ENCODE results near the gene GSS. TPM values are rescaled to one million over a fixed set of nuclear protein-coding genes. Genes with fewer than 3 reads are reported as not detected.

GSS gene
- total RNA-seq, 1 experiment from 2014 or later, result 95.9 TPM

DNA sequence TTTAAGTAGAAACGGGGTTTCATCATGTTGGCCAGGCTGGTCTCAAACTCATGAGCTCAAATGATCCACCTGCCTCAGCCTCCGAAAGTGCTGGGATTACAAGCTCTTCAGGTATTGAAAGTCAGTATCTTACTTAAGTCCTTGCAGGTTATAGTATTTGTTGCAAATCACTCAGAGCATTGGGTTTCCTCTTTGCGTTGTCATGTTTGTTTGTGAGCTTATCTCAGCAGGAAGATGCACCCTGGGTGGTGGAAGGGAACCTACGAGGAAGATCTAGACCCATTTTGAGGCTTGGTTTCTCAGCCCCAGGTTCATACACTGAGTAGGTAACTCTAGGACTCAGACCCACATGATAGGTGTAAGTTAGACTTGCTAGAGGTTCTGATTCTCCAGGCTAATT, 18.6 kb upstream of the GSS start:
- TF ChIP-seq EZH2phosphoT487 (IDR thresholded peaks at IDR 0.05; ENCODE audit: borderline replicate concordance, low read length) (no peak), EZH2 (IDR thresholded peaks at IDR 0.05; ENCODE audit: low read length, unreplicated experiment) (no peak), CTCF (conservative IDR thresholded peaks at IDR 0.05; ENCODE audit: low read depth, low read length) (no peak)
- no TSS peak for BruUV-seq (replicated peaks)
- H4K20me1 ChIP-seq (ENCODE audit: low read length), result no peaks in the 10 kb centered on the region
- H3F3A ChIP-seq (ENCODE audit: low read length, unreplicated experiment), result no peaks in the 10 kb centered on the region
- H2AFZ ChIP-seq (ENCODE audit: low read length), result no peak overlapping the region
- POLR2A ChIA-PET (ENCODE audit: unreplicated experiment), result interaction anchor here (0.7 kb wide), 1 partner anchor 22 kb away, joined by 36 read pairs; no protein-coding TSS in a partner anchor
- H3K9me2 ChIP-seq (replicated peaks; ENCODE audit: low read length), result no peaks in the 10 kb centered on the region
- no peaks in the 10 kb centered on the region for H3K9me3 ChIP-seq (ENCODE audit: low read length)
- CTCF ChIA-PET, result no interaction called here
- DNase-seq (no peak), ATAC-seq (no peak)
- no peak overlapping the region for H3K27ac ChIP-seq (ENCODE audit: low read length)
- no peaks in the 10 kb centered on the region for H3K4me1 ChIP-seq (ENCODE audit: insufficient read depth, low read length)
- H3K79me2 ChIP-seq (ENCODE audit: low read length), result no peaks in the 10 kb centered on the region
- no peaks in the 10 kb centered on the region for H3K27me3 ChIP-seq (ENCODE audit: low read length)
- no peaks in the 10 kb centered on the region for H3K36me3 ChIP-seq (ENCODE audit: low read depth, low read length)
- H3K9ac ChIP-seq (ENCODE audit: low read length), result no peak overlapping the region
- H3K4me2 ChIP-seq (ENCODE audit: low read length), result no peak overlapping the region
- intact Hi-C loops (cut with micrococcal nuclease), result no loop called here
- no peak overlapping the region for H3K4me3 ChIP-seq (ENCODE audit: low read length)

DNA sequence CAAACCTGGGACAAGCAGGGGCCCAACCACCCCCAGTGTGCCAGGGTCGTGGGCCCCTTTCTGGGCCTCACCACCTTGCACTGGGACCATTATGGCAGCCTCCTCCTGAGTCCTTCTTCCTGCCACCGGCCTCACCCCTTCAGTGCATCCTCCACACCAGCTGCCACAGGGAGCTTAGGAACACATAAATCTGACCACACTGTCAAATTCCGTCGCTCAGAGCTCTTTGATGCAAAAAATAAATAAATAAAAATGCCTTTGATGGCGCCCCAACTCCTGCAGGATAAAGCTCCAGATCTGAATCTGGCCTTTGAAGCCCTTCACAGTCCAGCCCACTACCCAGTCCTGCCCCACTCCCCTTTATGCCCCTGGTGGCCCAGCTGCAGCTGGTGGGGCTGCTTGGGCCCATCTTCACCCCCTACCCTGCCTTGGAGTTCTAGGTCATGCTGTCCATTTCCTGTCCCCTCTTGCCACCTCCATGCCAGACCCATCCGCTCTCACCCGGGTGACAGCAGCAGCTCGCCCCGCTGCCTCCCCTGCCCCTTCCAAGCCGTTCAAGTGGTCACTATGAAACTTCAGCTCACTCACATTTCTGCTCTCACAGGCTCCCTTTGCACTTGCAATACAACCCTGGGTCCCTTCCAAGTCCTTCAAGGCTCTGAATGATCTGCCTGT, 16.1 kb upstream of the GSS start:
- Histone ChIP-seq H3F3A (ENCODE audit: low read length, unreplicated experiment) (no peaks in the 10 kb centered on the region), H3K4me2 (ENCODE audit: low read length) (no peak overlapping the region), H3K36me3 (ENCODE audit: low read depth, low read length) (no peaks in the 10 kb centered on the region), H4K20me1 (ENCODE audit: low read length) (no peaks in the 10 kb centered on the region), H3K4me1 (ENCODE audit: insufficient read depth, low read length) (no peaks in the 10 kb centered on the region), H3K9me3 (ENCODE audit: low read length) (no peaks in the 10 kb centered on the region), H3K27ac (ENCODE audit: low read length) (no peak overlapping the region), H2AFZ (ENCODE audit: low read length) (no peak overlapping the region), H3K9ac (ENCODE audit: low read length) (no peak overlapping the region), H3K79me2 (ENCODE audit: low read length) (no peaks in the 10 kb centered on the region), H3K4me3 (ENCODE audit: low read length) (no peak overlapping the region), H3K9me2 (replicated peaks; ENCODE audit: low read length) (no peaks in the 10 kb centered on the region), H3K27me3 (ENCODE audit: low read length) (no peaks in the 10 kb centered on the region)
- no peak for ATAC-seq
- intact Hi-C loops (cut with micrococcal nuclease), result no loop called here
- ChIA-PET POLR2A (ENCODE audit: unreplicated experiment) (no interaction called here), CTCF (interaction anchor here (0.7 kb wide), 2 partner anchors 16 to 45 kb away, joined by 6 to 7 read pairs; no protein-coding TSS in a partner anchor)
- DNase-seq, result no peak
- no TSS peak for BruUV-seq (replicated peaks)
- TF ChIP-seq EZH2 (IDR thresholded peaks at IDR 0.05; ENCODE audit: low read length, unreplicated experiment), result no peak
- TF ChIP-seq EZH2phosphoT487 (IDR thresholded peaks at IDR 0.05; ENCODE audit: borderline replicate concordance, low read length), result no peak
- no peak for TF ChIP-seq CTCF (conservative IDR thresholded peaks at IDR 0.05; ENCODE audit: low read depth, low read length)

- Histone ChIP-seq H3K27ac (ENCODE audit: low read length) (no peak overlapping the region), H3K27me3 (ENCODE audit: low read length) (no peaks in the 10 kb centered on the region), H3K4me1 (ENCODE audit: insufficient read depth, low read length) (no peaks in the 10 kb centered on the region), H4K20me1 (ENCODE audit: low read length) (no peaks in the 10 kb centered on the region), H3K36me3 (ENCODE audit: low read depth, low read length) (no peaks in the 10 kb centered on the region), H3K4me2 (ENCODE audit: low read length) (no peak overlapping the region), H3K9me2 (replicated peaks; ENCODE audit: low read length) (no peaks in the 10 kb centered on the region), H2AFZ (ENCODE audit: low read length) (no peak overlapping the region), H3K79me2 (ENCODE audit: low read length) (no peaks in the 10 kb centered on the region), H3F3A (ENCODE audit: low read length, unreplicated experiment) (no peaks in the 10 kb centered on the region), H3K9me3 (ENCODE audit: low read length) (no peaks in the 10 kb centered on the region), H3K4me3 (ENCODE audit: low read length) (no peak overlapping the region), H3K9ac (ENCODE audit: low read length) (no peak overlapping the region)
- DNase-seq, result no peak
- no TSS peak for BruUV-seq (replicated peaks)
- intact Hi-C loops (cut with micrococcal nuclease), result no loop called here
- ChIA-PET CTCF (interaction anchor here (0.5 to 0.7 kb wide), 3 partner anchors 15 to 345 kb away, joined by 3 to 7 read pairs (median 6); no protein-coding TSS in a partner anchor), POLR2A (ENCODE audit: unreplicated experiment) (no interaction called here)
- ATAC-seq, result no peak
- no peak for TF ChIP-seq CTCF (conservative IDR thresholded peaks at IDR 0.05; ENCODE audit: low read depth, low read length)
- TF ChIP-seq EZH2phosphoT487 (IDR thresholded peaks at IDR 0.05; ENCODE audit: borderline replicate concordance, low read length), result no peak
- no peak for TF ChIP-seq EZH2 (IDR thresholded peaks at IDR 0.05; ENCODE audit: low read length, unreplicated experiment)
Observed at GRCh38 chr20:34970846-34971560, 15.4 kb upstream of the GSS start.
